Measurements from ENCODE around the gene IRAK4. TPM values are rescaled to one million over a fixed set of nuclear protein-coding genes. Genes with fewer than 3 reads are reported as not detected.

IRAK4 gene
- total RNA-seq, 1 experiment from 2014 or later: 15.3 TPM

Other genes with a start within 250 kb of the IRAK4 start
- 0.07 TPM in 1 of 2 replicates, not detected in the other for gene ADAMTS20, start 206.7 kb upstream of the IRAK4 start, total RNA-seq (2022)
- 29.1 and 36.0 TPM in 2 replicates for gene PUS7L, start 161 bp upstream of the IRAK4 start, total RNA-seq (2022)
- gene TWF1, start 47.4 kb downstream of the IRAK4 start, total RNA-seq (2022): 125 and 140 TPM in 2 replicates
- 28.0 and 34.1 TPM in 2 replicates for gene TMEM117, start 77.1 kb downstream of the IRAK4 start, total RNA-seq (2022)